ENCODE measurements around the gene CD86.
A peak's percentile ranks its signal among the peaks of the same experiment; 100 is the strongest.
"Not testable (repeated sequence)": the region's sequence is repeated elsewhere in the genome, so short reads cannot be mapped to it uniquely, and the experiment has no call there.

Gene CD86

DNA sequence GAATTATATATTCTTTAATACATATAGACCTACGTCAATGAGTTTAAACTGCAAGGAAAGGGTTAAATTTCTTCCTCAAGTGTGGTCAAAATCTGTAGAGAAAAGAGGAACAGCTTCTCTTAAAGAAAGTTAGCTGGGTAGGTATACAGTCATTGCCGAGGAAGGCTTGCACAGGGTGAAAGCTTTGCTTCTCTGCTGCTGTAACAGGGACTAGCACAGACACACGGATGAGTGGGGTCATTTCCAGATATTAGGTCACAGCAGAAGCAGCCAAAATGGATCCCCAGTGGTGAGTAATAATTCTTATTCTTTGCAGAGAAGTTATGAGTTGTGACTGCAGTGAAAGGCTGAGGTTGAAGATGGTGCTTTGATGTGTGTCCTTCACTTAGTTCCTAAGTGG is at the start of gene CD86:
TSS of gene CD86 (plus strand) at position 148 of the 400 bp plus-strand sequence. CDS start at position 276, 128 bp downstream.
- DNase-seq: no peak

- DNase-seq: no peak
Observed at GRCh38 chr3:122006267-122006666, 48.9 kb upstream of the CD86 start.

- no peak for DNase-seq
Observed at GRCh38 chr3:122008166-122008565, 47.0 kb upstream of the CD86 start.

DNA sequence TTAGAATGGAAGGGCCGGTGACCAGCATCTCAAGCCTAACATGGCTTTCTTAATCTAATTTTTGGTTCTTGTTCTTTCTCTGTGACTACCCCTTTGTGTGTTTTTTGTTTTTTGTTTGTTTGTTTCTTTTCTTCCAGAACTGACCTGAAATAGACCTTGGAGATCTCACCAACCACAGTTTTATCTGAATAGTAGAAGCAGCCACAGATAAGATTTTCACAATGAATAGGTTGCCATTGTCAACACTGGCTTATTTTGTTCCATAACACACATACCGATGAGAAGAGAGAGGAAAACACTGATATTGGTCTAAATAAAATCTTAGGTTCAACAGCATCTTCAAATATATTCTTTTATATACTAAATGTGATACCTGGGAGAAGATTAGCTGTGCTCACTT is 44.7 kb upstream of the CD86 start:
- DNase-seq: no peak

GRCh38 chr3:122011396-122011795 is 43.8 kb upstream of the CD86 start:
- no peak for DNase-seq

DNA sequence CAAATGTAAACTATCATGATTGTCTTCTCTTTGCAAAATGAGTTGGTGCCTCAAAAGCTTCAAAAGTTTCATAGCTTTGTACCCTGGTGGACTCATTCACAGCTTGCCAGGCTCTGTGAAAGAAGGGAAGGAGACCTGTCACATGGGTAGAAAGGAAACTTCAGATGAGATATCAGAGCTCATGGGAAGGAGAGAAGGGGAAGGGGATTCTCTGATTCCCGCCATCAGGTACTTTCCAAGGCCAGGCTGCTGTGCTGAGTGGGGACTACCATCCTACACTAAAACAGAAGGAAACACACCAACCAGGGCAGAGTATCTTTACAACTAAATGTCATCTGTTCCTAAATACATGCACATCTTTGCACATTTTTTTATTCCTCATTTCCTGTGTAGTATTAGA is 42.3 kb upstream of the CD86 start:
- DNase-seq: no peak

DNA sequence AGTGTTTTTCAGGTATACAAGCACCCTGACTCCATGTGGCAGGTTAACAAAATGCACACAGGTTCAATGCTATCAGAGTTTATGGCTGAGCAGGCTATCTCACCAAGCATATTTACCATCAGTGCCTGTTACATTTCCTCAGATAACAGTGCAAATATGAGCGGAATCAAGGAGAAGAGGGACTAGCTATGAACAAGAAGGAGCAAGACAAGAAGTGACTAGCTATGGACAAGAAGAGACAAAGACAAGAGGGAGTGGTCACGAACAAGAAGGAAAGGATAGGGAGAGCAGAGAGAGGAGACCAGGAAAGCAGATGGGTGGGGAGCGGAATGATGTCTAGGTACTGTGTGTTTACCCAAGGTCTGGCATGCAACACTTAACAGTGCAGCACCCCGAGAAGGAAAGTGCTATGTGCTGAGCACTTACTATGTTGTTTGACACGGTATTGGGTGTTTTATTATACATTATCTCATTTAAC is 41.7 kb upstream of the CD86 start:
- no peak for DNase-seq

DNA sequence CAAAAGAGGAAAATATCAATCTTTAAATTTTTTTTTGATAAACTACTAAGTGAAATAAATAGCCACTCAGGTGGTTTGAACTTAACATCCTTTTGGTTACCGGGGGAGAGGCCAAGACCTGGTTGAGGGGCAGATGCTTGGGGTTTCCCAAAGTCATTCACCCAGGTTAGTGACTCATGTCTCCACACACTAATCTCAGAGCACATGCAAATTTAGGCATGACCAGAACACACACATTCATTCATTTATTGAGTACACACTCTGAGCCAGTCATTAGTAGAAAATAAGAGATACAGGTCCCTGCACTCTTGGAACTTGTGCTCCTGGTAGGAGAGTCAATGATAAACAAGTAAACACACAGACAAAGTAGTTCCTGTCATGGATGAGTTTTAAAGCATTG is 40.4 kb upstream of the CD86 start:
- no peak for DNase-seq

DNA sequence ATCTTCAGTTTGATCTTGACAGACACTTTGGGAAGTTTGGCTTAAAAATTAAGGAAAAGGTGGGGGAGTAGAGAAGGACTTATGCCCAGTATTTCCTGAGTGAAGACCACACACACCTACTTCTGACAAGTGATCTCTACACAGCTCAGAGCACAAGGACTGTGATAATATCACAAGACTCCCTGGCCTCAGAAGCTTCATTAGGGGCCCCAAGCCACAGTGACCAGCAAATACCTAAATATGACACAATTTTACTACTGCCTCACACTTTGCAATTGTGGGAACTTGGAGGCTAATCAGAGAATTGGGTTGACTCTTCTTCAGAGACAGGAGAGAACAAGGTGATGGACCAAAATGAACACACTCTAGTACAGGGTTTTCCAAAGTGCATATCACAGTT is 35.7 kb upstream of the CD86 start:
- DNase-seq: no peak

DNA sequence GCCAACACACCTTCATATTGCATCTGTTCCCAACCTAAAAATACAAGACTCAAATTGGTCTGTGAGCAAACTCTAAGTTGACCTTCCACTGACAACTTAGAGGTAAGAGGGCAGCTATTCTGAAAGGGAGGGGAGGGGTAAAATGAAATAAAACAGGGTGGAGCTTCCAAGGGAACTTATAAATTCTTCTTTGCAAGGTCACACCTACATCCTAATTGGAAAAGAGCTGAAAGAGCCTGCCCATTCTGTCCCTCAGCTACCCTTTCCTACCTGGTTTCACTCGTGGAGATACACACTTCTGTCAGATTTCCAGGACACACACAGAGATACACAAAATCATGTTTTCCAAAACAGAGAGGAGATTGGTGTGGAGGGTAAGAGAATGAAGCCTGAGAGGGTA is 34.1 kb upstream of the CD86 start:
- DNase-seq: no peak

GRCh38 chr3:122021811-122022401 is 33.3 kb upstream of the CD86 start, which contains the start of gene ILDR1:
Gene ILDR1, minus strand, starts transcription at chr3:122022247. Its CDS starts 170 bp downstream, at chr3:122022077.
- DNase-seq: no peak

GRCh38 chr3:122023335-122023910 is 31.7 kb upstream of the CD86 start:
- no peak for DNase-seq

GRCh38 chr3:122024800-122025199 is 30.4 kb upstream of the CD86 start:
- DNase-seq: peak; percentile 25

- DNase-seq: no peak
Observed at GRCh38 chr3:122025296-122025695, 29.9 kb upstream of the CD86 start.

DNA sequence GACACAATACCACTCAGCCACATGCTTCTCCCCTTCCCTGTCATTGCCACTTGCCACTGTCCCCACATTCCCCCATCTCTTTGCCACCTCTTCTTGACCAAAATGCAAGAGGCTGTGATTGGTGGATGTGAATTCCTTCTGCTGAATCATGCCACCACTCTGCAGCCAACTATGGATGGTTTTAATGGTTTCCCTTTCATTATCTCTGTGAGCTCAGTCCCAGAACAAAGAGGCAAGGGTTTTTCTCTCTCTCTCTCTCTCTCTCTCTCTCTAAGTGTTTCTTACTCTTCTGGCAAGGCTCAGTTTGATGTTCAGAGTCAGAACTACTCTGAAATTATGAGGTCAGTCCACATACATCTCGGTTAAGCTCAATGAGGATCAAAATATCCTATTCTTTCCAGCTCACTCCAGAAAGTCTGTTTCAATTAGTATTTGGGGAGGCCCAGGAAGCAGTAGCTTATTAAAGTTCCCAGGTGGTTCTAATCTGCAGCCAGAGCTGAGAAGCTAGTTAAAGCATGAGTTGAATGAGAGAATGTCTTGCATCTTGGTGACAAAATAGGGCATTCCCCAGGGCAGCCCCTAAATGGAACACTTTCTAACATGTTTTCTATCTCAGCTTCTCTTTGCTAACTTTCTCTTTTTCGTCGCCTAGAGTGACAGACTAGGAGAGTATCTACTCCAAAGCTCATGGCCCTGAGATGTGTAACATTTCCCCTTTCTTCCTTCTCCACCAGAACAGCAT is 24.6 kb upstream of the CD86 start:
- peak; percentile 8 for DNase-seq

DNA sequence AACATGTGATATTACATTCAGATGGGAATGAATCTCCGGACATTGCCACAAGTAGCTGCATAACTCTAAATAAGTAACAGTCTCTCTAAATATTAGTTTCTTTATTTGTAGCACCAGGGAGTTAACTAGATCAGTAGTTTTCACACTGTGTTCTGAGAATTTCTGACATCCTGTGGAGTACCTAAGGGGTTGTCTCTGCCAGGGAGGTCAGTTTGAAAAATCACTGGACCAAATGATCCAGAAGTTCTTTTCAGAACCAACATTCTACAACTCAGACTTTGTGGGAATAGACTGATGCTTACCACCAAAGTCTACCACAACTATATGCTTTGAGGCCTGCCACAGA is 24.1 kb upstream of the CD86 start:
- DNase-seq: no peak

- no peak for DNase-seq
Observed at GRCh38 chr3:122032531-122032930, 22.6 kb upstream of the CD86 start.

DNA sequence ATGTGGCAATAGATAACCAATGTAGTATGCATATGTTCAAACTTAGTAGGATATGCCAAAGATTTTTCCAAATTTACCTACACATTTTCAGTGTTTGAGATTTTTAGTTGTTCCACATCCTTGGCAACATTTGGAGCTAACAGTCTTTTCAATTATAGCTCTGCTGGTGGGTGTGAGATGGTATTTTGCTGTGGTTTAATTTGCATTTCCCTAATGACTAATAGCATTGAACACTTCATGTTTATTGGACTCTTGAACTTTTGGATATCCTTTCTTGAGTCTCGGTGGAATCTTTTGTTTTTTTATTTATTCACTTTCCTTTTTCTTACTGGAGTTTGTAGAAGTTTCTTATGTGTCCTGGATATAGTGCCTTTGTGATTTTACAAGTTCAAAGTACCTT is 22.1 kb upstream of the CD86 start:
- DNase-seq: no peak

DNA sequence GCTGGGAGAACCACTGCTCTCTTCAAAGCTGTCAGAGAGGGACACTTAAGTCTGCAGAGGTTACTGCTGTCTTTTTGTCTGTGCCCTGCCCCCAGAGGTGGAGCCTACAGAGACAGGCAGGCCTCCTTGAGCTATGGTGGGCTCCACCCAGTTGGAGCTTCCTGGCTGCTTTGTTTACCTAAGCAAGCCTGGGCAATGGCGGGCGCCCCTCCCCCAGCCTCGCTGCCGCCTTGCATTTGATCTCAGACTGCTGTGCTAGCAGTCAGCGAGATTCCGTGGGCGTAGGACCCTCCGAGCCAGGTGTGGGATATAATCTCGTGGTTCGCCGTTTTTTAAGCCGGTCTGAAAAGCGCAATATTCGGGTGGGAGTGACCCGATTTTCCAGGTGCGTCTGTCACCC is 7.9 kb upstream of the CD86 start:
- DNase-seq: not testable (repeated sequence)

GRCh38 chr3:122047773-122048172 is 7.4 kb upstream of the CD86 start:
- not testable (repeated sequence) for DNase-seq

- no peak for DNase-seq
Observed at GRCh38 chr3:122052968-122053367, 2.2 kb upstream of the CD86 start.

DNA sequence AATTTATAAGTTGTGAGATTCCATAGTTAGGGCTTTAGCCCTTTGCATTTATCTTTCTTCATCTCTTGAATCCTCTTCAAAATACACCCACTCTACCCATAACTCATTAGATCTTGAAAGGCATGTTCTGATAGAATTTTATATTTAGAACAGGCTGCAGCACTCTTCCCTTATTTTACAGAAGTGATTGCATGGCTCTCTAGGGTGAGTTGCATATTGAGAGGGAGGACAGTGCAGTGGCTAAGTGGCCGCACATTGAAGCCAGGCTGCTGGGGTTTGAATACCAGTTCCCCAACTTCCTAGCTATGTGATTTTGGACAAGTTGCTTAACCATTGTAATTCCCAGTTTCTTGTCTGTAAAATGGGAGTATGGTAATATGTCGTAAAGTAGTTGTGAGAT is 2.5 kb downstream of the CD86 start:
- DNase-seq: no peak

GRCh38 chr3:122058294-122058693 is 3.1 kb downstream of the CD86 start:
- no peak for DNase-seq

GRCh38 chr3:122060040-122060698 is 5.0 kb downstream of the CD86 start:
- DNase-seq: no peak
